Glutamatergic neuron (in vitro differentiated cells): ENCODE results near the gene ATP9A. TPM values are rescaled to one million over a fixed set of nuclear protein-coding genes. Genes with fewer than 3 reads are reported as not detected.

Experiments
- DNase-seq: peaks from one replicate; pipeline ENCODE4 v3.0.0; 2022
- H3K27ac Mint-ChIP-seq: one replicate; pipeline ENCODE4 v1.8.0; 2020; ENCODE audit warnings: mild to moderate bottlenecking, mixed read lengths, inconsistent platforms; ENCODE audit not compliant: unreplicated experiment
- H3K27me3 Mint-ChIP-seq: one replicate; pipeline ENCODE4 v1.8.0; 2020; ENCODE audit warnings: mild to moderate bottlenecking, moderate library complexity, mixed read lengths, inconsistent platforms; ENCODE audit not compliant: unreplicated experiment
- H3K36me3 Mint-ChIP-seq: one replicate; pipeline ENCODE4 v1.8.0; 2020; ENCODE audit warnings: mild to moderate bottlenecking, mixed read lengths, inconsistent platforms; ENCODE audit not compliant: unreplicated experiment
- H3K4me1 Mint-ChIP-seq: one replicate; pipeline ENCODE4 v1.8.0; 2020; ENCODE audit warnings: mild to moderate bottlenecking, low read depth, mixed read lengths, inconsistent platforms; ENCODE audit not compliant: unreplicated experiment
- H3K4me3 Mint-ChIP-seq: one replicate; pipeline ENCODE4 v1.8.0; 2020; ENCODE audit warnings: mild to moderate bottlenecking, mixed read lengths, inconsistent platforms; ENCODE audit not compliant: unreplicated experiment
- H3K9me3 Mint-ChIP-seq: one replicate; pipeline ENCODE4 v1.8.0; 2020; ENCODE audit warnings: mild to moderate bottlenecking, moderate library complexity, mixed read lengths, inconsistent platforms; ENCODE audit not compliant: unreplicated experiment
- CTCF ChIP-seq: fragments of 200-600 bp; sonication (generic); IDR thresholded peaks from one replicate; pipeline ENCODE4 v1.5.0; 2021; ENCODE audit not compliant: partially characterized antibody, unreplicated experiment
- total RNA-seq: library from RNA; stranded (reverse); fragmentation: NEBNext Ultra II Directional; extraction: Animal tissue kit (Norgen Biotek cat#: 25700); gene quantifications from one replicate; pipeline ENCODE4 v1.2.1, GENCODE V29; 2021; ENCODE audit not compliant: unreplicated experiment

ATP9A gene
- total RNA-seq, 1 donor from 2014 or later, result 66.1 TPM

GRCh38 chr20:51610111-51610510 lies 158.1 kb downstream of the ATP9A start:
- no peak for TF ChIP-seq CTCF
- DNase-seq, result no peak
- H3K27ac Mint-ChIP-seq, result no peak overlapping the region
- no peaks in the 10 kb centered on the region for H3K4me1 Mint-ChIP-seq
- no peak overlapping the region for H3K4me3 Mint-ChIP-seq
- peaks cover 5% of the 10 kb centered on the region for H3K36me3 Mint-ChIP-seq
- no peaks in the 10 kb centered on the region for H3K9me3 Mint-ChIP-seq
- H3K27me3 Mint-ChIP-seq, result peaks cover 6% of the 10 kb centered on the region

- no peak overlapping the region for H3K4me3 Mint-ChIP-seq
- H3K27me3 Mint-ChIP-seq, result peaks cover 6% of the 10 kb centered on the region
- H3K4me1 Mint-ChIP-seq, result no peaks in the 10 kb centered on the region
- H3K9me3 Mint-ChIP-seq, result peaks cover 2% of the 10 kb centered on the region
- H3K36me3 Mint-ChIP-seq, result peaks cover 5% of the 10 kb centered on the region
- no peak for DNase-seq
- H3K27ac Mint-ChIP-seq, result no peak overlapping the region
- TF ChIP-seq CTCF, result no peak
These were observed 158.9 kb downstream of the ATP9A start for GRCh38 chr20:51609251-51609650.

- Mint-ChIP-seq H3K36me3 (peaks cover 5% of the 10 kb centered on the region), H3K4me3 (no peak overlapping the region), H3K4me1 (no peaks in the 10 kb centered on the region), H3K27me3 (peaks cover 6% of the 10 kb centered on the region), H3K9me3 (peaks cover 2% of the 10 kb centered on the region), H3K27ac (no peak overlapping the region)
- TF ChIP-seq CTCF, result no peak
- no peak for DNase-seq
These were observed 160.1 kb downstream of the ATP9A start for GRCh38 chr20:51608061-51608460.

GRCh38 chr20:51607170-51607569 lies 161.0 kb downstream of the ATP9A start:
- peaks cover 2% of the 10 kb centered on the region for H3K9me3 Mint-ChIP-seq
- H3K27ac Mint-ChIP-seq, result no peak overlapping the region
- H3K36me3 Mint-ChIP-seq, result peaks cover 5% of the 10 kb centered on the region
- no peak for TF ChIP-seq CTCF
- H3K27me3 Mint-ChIP-seq, result peaks cover 4% of the 10 kb centered on the region
- H3K4me3 Mint-ChIP-seq, result no peak overlapping the region
- no peak for DNase-seq
- H3K4me1 Mint-ChIP-seq, result no peaks in the 10 kb centered on the region

GRCh38 chr20:51604851-51605250 lies 163.3 kb downstream of the ATP9A start:
- H3K4me1 Mint-ChIP-seq, result no peaks in the 10 kb centered on the region
- no peak for TF ChIP-seq CTCF
- peaks cover 2% of the 10 kb centered on the region for H3K9me3 Mint-ChIP-seq
- H3K4me3 Mint-ChIP-seq, result no peak overlapping the region
- H3K27me3 Mint-ChIP-seq, result peaks cover 9% of the 10 kb centered on the region
- no peak for DNase-seq
- peaks cover 13% of the 10 kb centered on the region for H3K36me3 Mint-ChIP-seq
- no peak overlapping the region for H3K27ac Mint-ChIP-seq
